K562 (cell line): ENCODE measurements around the gene ARMC7. TPM values are rescaled to one million over a fixed set of nuclear protein-coding genes. Genes with fewer than 3 reads are reported as not detected.

Experiments used
- CBX1 ChIP-seq: sonication (generic); IDR thresholded peaks from 2 replicates; pipeline ENCODE4 v1.6.1; 2016; ENCODE audit warnings: antibody characterized with exemption, low read depth, mild to moderate bottlenecking
- ERF ChIP-seq: fragments of 450-650 bp; formaldehyde crosslinking; IDR thresholded peaks from 2 replicates; pipeline ENCODE4 v1.4.0; 2020; ENCODE audit warnings: mild to moderate bottlenecking, mixed read lengths
- GATAD2A ChIP-seq: fragments of 450-650 bp; IDR thresholded peaks from 2 replicates; pipeline ENCODE4 v1.6.1; 2017
- IFI16 ChIP-seq: fragments of 250-450 bp; sonication (Bioruptor Pico); IDR thresholded peaks from 2 replicates; pipeline ENCODE4 v2.1.2; 2022; ENCODE audit warnings: mild to moderate bottlenecking, inconsistent platforms
- JUN ChIP-seq, 2 experiments: sonication (generic) in 1 of 2; formaldehyde crosslinking in 1 of 2; IDR thresholded peaks; 2 replicates each; pipeline versions ENCODE4 v1.6.1 to v1.8.0; 2012 to 2022; ENCODE audit warnings: borderline replicate concordance in 2 of 2, mild to moderate bottlenecking in 2 of 2, improper control_type of control experiment in 1 of 2, low read depth in 1 of 2, low read length in 1 of 2, missing genetic modification reagents in 1 of 2
- NFE2 ChIP-seq: IDR thresholded peaks from 2 replicates; pipeline ENCODE4 v1.6.1; 2014; ENCODE audit warnings: antibody characterized with exemption, low read depth
- RNF2 ChIP-seq: sonication (generic); IDR thresholded peaks from 2 replicates; pipeline ENCODE4 v1.6.1; 2016
- SMAD2 ChIP-seq: fragments of 150-350 bp; IDR thresholded peaks from 2 replicates; pipeline ENCODE4 v1.6.1; 2014; ENCODE audit warnings: low read depth, mild to moderate bottlenecking, low read length
- SMARCA5 ChIP-seq: fragments of 450-650 bp; IDR thresholded peaks from 2 replicates; pipeline ENCODE4 v1.6.1; 2016
- TGIF2 ChIP-seq: sonication (generic); formaldehyde crosslinking; IDR thresholded peaks from 2 replicates; pipeline ENCODE4 v1.8.1; 2022; ENCODE audit warnings: mild to moderate bottlenecking, missing genetic modification reagents, moderate library complexity
- ZNF407 ChIP-seq: fragments of 450-650 bp; IDR thresholded peaks from 2 replicates; pipeline ENCODE4 v1.6.1; 2016; ENCODE audit warnings: low read depth
- ZNF668 ChIP-seq: fragments of 250-450 bp; sonication (Bioruptor Pico); IDR thresholded peaks from 2 replicates; pipeline ENCODE4 v1.8.0; 2022; ENCODE audit warnings: mild to moderate bottlenecking, inconsistent platforms
- polyA plus RNA-seq, 8 experiments: library from polyadenylated mRNA; depleted of rRNA in 4 of 8; stranded (reverse) in 5 of 8; unstranded in 3 of 8; fragments of >200 nt; fragmentation: Nextera tagmentation in 2 of 8; fragmentation: Illumina TruSeq in 1 of 8; extraction: Ambion mirVana in 2 of 8; extraction: Trizol in 1 of 8; gene quantifications; 2 replicates each; pipeline versions ENCODE4 v1.2.1 to v1.2.3, GENCODE V29; 2011 to 2014; ENCODE audit warnings: inconsistent platforms in 1 of 8, missing spikeins in 1 of 8
- total RNA-seq, 7 experiments: library from RNA; depleted of rRNA in 6 of 7; stranded (reverse); fragments of >200 nt in 6 of 7; fragmentation: Illumina TruSeq in 2 of 7; extraction: Trizol in 2 of 7; gene quantifications; 2 replicates each; pipeline versions ENCODE4 v1.2.1 to v1.2.3, GENCODE V29; 2011 to 2021; ENCODE audit warnings: low replicate concordance in 1 of 7
- TF ChIP-seq, protein P1 (sequence below): fragments of 450-650 bp; IDR thresholded peaks from 2 replicates; pipeline ENCODE4 v1.6.1; 2017; ENCODE audit warnings: mild to moderate bottlenecking, moderate library complexity

The ARMC7 gene
- total and polyA plus RNA-seq, 9 of the 15 experiments (the other 6 are each of a cell fraction or from before 2014, with no cell fraction given): 1.4 to 15.2 (median 5.9) TPM

DNA sequence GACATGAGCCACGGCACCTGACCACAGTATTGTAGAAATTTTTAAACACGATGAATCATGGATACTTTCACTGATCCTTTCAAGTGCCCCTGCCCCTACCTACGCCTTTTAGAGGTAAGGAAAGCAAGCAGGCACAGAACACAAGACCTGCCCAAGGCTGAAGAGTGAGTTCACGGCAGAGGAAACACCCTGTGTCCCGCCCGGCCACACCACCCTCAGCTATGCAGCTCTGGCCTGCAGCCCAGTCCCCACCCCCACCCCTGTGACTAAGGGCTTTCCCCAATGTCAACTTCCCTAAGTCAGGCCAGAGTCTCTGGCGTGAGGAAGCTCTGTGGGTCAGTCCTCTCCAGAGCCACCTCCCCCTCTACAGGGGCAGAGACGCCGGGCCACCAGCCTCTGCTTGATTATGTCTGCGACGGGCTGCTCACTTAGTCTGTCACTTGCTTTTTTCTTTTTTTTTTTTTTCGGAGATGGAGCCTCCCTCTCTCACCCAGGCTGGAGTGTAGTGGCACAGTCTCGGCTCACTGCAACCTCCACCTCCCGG lies 13.6 kb upstream of the ARMC7 start (continued):
- peak; percentile 67 for TF ChIP-seq ZNF407
- TF ChIP-seq NFE2: peak; percentile 98
- no peak for TF ChIP-seq SMARCA5
- TF ChIP-seq ERF (CRISPR knock-in tag): no peak
- no peak for TF ChIP-seq IFI16
- peak; percentile 97 for TF ChIP-seq RNF2
- no peak for TF ChIP-seq ZNF668 (CRISPR knock-in tag)
- TF ChIP-seq CBX1: 0 out of 2 replicates have a peak, but pooled peaks have one; percentile 20
- TF ChIP-seq JUN (IDR thresholded peaks at IDR 0.05; ENCODE audit: borderline replicate concordance, low read depth, low read length): no peak
- TF ChIP-seq JUN (CRISPR knock-in tag; IDR thresholded peaks at IDR 0.05; ENCODE audit: borderline replicate concordance): no peak
- TF ChIP-seq, protein P1, sequence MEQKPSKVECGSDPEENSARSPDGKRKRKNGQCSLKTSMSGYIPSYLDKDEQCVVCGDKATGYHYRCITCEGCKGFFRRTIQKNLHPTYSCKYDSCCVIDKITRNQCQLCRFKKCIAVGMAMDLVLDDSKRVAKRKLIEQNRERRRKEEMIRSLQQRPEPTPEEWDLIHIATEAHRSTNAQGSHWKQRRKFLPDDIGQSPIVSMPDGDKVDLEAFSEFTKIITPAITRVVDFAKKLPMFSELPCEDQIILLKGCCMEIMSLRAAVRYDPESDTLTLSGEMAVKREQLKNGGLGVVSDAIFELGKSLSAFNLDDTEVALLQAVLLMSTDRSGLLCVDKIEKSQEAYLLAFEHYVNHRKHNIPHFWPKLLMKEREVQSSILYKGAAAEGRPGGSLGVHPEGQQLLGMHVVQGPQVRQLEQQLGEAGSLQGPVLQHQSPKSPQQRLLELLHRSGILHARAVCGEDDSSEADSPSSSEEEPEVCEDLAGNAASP: no peak
- no peak for TF ChIP-seq TGIF2 (CRISPR knock-in tag)
- TF ChIP-seq SMAD2: no peak
- TF ChIP-seq GATAD2A: peak; percentile 92; the same call in 1 of the 2 replicates
